ENCODE data around the gene TLR2.

- TF ChIP-seq, protein P1, sequence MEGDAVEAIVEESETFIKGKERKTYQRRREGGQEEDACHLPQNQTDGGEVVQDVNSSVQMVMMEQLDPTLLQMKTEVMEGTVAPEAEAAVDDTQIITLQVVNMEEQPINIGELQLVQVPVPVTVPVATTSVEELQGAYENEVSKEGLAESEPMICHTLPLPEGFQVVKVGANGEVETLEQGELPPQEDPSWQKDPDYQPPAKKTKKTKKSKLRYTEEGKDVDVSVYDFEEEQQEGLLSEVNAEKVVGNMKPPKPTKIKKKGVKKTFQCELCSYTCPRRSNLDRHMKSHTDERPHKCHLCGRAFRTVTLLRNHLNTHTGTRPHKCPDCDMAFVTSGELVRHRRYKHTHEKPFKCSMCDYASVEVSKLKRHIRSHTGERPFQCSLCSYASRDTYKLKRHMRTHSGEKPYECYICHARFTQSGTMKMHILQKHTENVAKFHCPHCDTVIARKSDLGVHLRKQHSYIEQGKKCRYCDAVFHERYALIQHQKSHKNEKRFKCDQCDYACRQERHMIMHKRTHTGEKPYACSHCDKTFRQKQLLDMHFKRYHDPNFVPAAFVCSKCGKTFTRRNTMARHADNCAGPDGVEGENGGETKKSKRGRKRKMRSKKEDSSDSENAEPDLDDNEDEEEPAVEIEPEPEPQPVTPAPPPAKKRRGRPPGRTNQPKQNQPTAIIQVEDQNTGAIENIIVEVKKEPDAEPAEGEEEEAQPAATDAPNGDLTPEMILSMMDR (IDR thresholded peaks at IDR 0.05) = no peak
- no peak for TF ChIP-seq POLR2AphosphoS5 (IDR thresholded peaks at IDR 0.05; ENCODE audit: low read depth, low read length)
- TF ChIP-seq, protein P2, sequence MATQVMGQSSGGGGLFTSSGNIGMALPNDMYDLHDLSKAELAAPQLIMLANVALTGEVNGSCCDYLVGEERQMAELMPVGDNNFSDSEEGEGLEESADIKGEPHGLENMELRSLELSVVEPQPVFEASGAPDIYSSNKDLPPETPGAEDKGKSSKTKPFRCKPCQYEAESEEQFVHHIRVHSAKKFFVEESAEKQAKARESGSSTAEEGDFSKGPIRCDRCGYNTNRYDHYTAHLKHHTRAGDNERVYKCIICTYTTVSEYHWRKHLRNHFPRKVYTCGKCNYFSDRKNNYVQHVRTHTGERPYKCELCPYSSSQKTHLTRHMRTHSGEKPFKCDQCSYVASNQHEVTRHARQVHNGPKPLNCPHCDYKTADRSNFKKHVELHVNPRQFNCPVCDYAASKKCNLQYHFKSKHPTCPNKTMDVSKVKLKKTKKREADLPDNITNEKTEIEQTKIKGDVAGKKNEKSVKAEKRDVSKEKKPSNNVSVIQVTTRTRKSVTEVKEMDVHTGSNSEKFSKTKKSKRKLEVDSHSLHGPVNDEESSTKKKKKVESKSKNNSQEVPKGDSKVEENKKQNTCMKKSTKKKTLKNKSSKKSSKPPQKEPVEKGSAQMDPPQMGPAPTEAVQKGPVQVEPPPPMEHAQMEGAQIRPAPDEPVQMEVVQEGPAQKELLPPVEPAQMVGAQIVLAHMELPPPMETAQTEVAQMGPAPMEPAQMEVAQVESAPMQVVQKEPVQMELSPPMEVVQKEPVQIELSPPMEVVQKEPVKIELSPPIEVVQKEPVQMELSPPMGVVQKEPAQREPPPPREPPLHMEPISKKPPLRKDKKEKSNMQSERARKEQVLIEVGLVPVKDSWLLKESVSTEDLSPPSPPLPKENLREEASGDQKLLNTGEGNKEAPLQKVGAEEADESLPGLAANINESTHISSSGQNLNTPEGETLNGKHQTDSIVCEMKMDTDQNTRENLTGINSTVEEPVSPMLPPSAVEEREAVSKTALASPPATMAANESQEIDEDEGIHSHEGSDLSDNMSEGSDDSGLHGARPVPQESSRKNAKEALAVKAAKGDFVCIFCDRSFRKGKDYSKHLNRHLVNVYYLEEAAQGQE (IDR thresholded peaks at IDR 0.05; ENCODE audit: insufficient read depth in 1 of 2, low read depth in 2 of 2, low read length in 1 of 2) = no peak
- TF ChIP-seq SIN3A (IDR thresholded peaks at IDR 0.05; ENCODE audit: borderline replicate concordance, insufficient read depth, low read depth, low read length) = no peak
Observed at GRCh38 chr4:153733751-153734448, 49.8 kb downstream of the TLR2 start.
